Inflammatory macrophage treated with lipopolysaccharide for 1 hour (primary cell): ENCODE data around the gene SSU72.
"Not testable (repeated sequence)": the region's sequence is repeated elsewhere in the genome, so short reads cannot be mapped to it uniquely, and the experiment has no call there.

ENCODE experiments used
- DNase-seq, 2 donors: peaks; one replicate each; pipeline ENCODE4 v3.0.0-alpha.2; 2020 to 2022

Gene SSU72

GRCh38 chr1:1609822-1610485, 35.3 kb upstream of the SSU72 start:
- DNase-seq: peak in 1 of 2 donors; percentile 17

GRCh38 chr1:1606232-1606631, 31.6 kb upstream of the SSU72 start:
- DNase-seq: no peak

- DNase-seq: no peak
Measured at GRCh38 chr1:1605724-1606123, 31.1 kb upstream of the SSU72 start.

GRCh38 chr1:1605034-1605591, 30.4 kb upstream of the SSU72 start:
- no peak for DNase-seq

GRCh38 chr1:1604374-1605033, 29.8 kb upstream of the SSU72 start:
- DNase-seq: no peak

- DNase-seq: no peak
Measured at GRCh38 chr1:1603671-1604373, 29.2 kb upstream of the SSU72 start.

GRCh38 chr1:1602968-1603506, 28.4 kb upstream of the SSU72 start:
- no peak for DNase-seq

- no peak for DNase-seq
Measured at GRCh38 chr1:1602304-1602967, 27.8 kb upstream of the SSU72 start.

- no peak for DNase-seq
Measured at GRCh38 chr1:1601564-1602303, 27.1 kb upstream of the SSU72 start.

GRCh38 chr1:1600861-1601563, 26.3 kb upstream of the SSU72 start:
- DNase-seq: no peak

GRCh38 chr1:1599935-1600860, 25.5 kb upstream of the SSU72 start, which contains the start of gene FNDC10:
FNDC10 (minus strand) TSS chr1:1600135; CDS start chr1:1600015, 120 bp downstream.
- no peak for DNase-seq

- peak; percentile 19 to 21 for DNase-seq
Measured at GRCh38 chr1:1599030-1599934, 24.6 kb upstream of the SSU72 start.

GRCh38 chr1:1598720-1599029, 24.0 kb upstream of the SSU72 start:
- DNase-seq: no peak

- no peak for DNase-seq
Measured at GRCh38 chr1:1598051-1598719, 23.5 kb upstream of the SSU72 start.

GRCh38 chr1:1597275-1597930, 22.7 kb upstream of the SSU72 start:
- DNase-seq: peak in 1 of 2 donors; percentile 23

GRCh38 chr1:1596493-1597274, 22.0 kb upstream of the SSU72 start:
- peak in 1 of 2 donors; percentile 20 for DNase-seq

- not testable (repeated sequence) for DNase-seq
Measured at GRCh38 chr1:1595341-1595740, 20.7 kb upstream of the SSU72 start.
